ENCODE data around the gene GATA6.
"Not testable (repeated sequence)": the region's sequence is repeated elsewhere in the genome, so short reads cannot be mapped to it uniquely, and the experiment has no call there.

The GATA6 gene

GRCh38 chr18:22182884-22183697 lies 13.7 kb downstream of the GATA6 start:
- Histone ChIP-seq H3K9me3 (ENCODE audit: control insufficient read depth, low read length) (no peaks in the 10 kb centered on the region), H3K36me3 (ENCODE audit: control insufficient read depth, insufficient read depth, low read length) (no peaks in the 10 kb centered on the region), H3K4me3 (ENCODE audit: insufficient read depth, low read depth, low read length) (no peak overlapping the region), H3K4me1 (ENCODE audit: control insufficient read depth, insufficient read depth, low read length) (no peaks in the 10 kb centered on the region), H3K27ac (ENCODE audit: insufficient read depth, low read depth, low read length, poor library complexity, severe bottlenecking) (no peak overlapping the region), H3K27me3 (ENCODE audit: control insufficient read depth, insufficient read depth, low read length, poor library complexity, severe bottlenecking) (peaks cover 37% of the 10 kb centered on the region)
- 90 to 94% methylated on average over 2 to 3 of the region's 4 CpGs for WGBS, 2 experiments

DNA sequence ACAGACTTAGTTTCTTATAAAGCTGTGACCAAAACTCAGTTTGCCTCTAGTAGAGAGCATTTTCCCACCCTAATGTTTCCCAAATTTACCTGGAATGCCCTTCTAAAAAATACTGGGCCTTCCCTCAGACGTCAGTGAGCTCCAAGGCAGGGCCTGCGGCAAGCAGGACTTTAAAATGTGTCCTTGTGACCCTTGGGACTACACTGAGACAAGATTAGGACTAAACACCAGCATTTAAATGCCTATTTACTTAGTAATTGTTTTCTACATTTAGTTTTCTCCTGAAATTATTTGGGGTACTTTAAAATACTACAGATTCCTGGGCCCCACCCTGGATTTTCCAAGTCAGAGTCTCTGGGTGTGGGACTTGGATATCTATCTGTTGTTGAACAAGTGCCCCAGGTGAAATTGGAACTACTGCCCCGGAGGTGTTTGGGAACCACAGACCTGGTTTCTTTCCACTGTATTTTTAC lies 14.3 kb downstream of the GATA6 start:
- no peaks in the 10 kb centered on the region for H3K9me3 ChIP-seq (ENCODE audit: control insufficient read depth, low read length)
- no peak overlapping the region for H3K4me3 ChIP-seq (ENCODE audit: insufficient read depth, low read depth, low read length)
- WGBS, 2 experiments = 85 to 88% methylated on average over 2 to 3 of the region's 3 CpGs
- no peak overlapping the region for H3K27ac ChIP-seq (ENCODE audit: insufficient read depth, low read depth, low read length, poor library complexity, severe bottlenecking)
- H3K4me1 ChIP-seq (ENCODE audit: control insufficient read depth, insufficient read depth, low read length) = no peaks in the 10 kb centered on the region
- H3K36me3 ChIP-seq (ENCODE audit: control insufficient read depth, insufficient read depth, low read length) = no peaks in the 10 kb centered on the region
- peaks cover 31% of the 10 kb centered on the region for H3K27me3 ChIP-seq (ENCODE audit: control insufficient read depth, insufficient read depth, low read length, poor library complexity, severe bottlenecking)

DNA sequence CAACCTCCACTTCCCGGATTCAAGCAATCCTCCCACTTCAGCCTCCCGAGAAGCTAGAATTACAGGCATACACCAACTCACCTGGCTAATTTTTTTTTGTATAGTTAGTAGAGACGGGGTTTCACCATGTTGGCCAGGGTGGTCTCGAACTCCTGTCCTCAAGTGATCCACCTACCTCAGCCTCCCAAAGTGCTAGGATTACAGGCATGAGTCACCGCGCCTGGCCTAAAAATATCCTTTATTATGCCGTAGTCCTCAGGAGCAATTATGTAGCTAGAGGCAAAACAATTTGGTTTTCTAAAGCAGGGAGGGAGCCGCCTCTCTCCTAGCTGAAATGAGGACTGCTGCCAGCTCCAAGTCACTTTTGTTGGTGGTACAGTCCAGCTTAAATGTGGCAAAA lies 15.2 kb downstream of the GATA6 start:
- H3K36me3 ChIP-seq (ENCODE audit: control insufficient read depth, insufficient read depth, low read length); H3K4me3 ChIP-seq (ENCODE audit: insufficient read depth, low read depth, low read length); H3K9me3 ChIP-seq (ENCODE audit: control insufficient read depth, low read length); H3K27ac ChIP-seq (ENCODE audit: insufficient read depth, low read depth, low read length, poor library complexity, severe bottlenecking); H3K4me1 ChIP-seq (ENCODE audit: control insufficient read depth, insufficient read depth, low read length): not testable (repeated sequence)
- WGBS, 2 experiments = 85% methylated on average over 8 of the region's 8 CpGs
- H3K27me3 ChIP-seq (ENCODE audit: control insufficient read depth, insufficient read depth, low read length, poor library complexity, severe bottlenecking) = peaks cover 22% of the 10 kb centered on the region

GRCh38 chr18:22185273-22185672 lies 15.9 kb downstream of the GATA6 start:
- H3K4me1 ChIP-seq (ENCODE audit: control insufficient read depth, insufficient read depth, low read length) = no peaks in the 10 kb centered on the region
- H3K27ac ChIP-seq (ENCODE audit: insufficient read depth, low read depth, low read length, poor library complexity, severe bottlenecking) = no peak overlapping the region
- no peaks in the 10 kb centered on the region for H3K36me3 ChIP-seq (ENCODE audit: control insufficient read depth, insufficient read depth, low read length)
- no peaks in the 10 kb centered on the region for H3K9me3 ChIP-seq (ENCODE audit: control insufficient read depth, low read length)
- H3K27me3 ChIP-seq (ENCODE audit: control insufficient read depth, insufficient read depth, low read length, poor library complexity, severe bottlenecking) = peaks cover 15% of the 10 kb centered on the region
- no peak overlapping the region for H3K4me3 ChIP-seq (ENCODE audit: insufficient read depth, low read depth, low read length)
- 74% methylated on average over 6 of the region's 6 CpGs for WGBS, 2 experiments

DNA sequence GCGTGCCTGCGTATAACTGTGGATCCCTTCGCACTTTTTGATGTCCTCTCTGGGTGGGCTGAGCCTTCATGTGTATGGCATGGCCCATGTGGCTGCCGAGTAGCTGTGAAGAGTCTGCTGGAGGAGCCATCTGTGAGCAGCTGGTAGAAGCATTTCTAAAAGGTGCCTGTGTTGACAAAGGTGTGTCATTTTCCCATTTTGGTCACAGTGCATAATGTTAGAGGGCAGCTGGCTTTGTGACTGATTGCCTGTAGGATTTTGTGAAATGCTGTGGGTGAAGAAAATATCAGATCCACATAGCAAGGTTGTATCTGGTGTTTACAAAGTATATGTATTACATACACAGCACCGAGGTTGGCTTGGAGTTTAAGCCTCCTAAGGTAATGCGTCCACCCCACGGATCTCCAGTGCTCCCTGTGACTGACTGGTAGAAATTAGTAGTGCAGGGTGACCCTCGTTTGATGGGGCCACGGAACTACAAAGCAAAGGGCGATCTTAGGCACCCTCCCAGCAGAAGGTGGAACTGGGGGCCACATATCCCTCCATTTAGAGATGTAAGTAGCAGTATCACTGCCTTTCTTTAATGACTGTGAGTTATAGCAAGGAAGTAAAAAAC lies 16.5 kb downstream of the GATA6 start:
- Histone ChIP-seq H3K27me3 (ENCODE audit: control insufficient read depth, insufficient read depth, low read length, poor library complexity, severe bottlenecking) (peaks cover 9% of the 10 kb centered on the region), H3K4me1 (ENCODE audit: control insufficient read depth, insufficient read depth, low read length) (no peaks in the 10 kb centered on the region), H3K27ac (ENCODE audit: insufficient read depth, low read depth, low read length, poor library complexity, severe bottlenecking) (no peak overlapping the region), H3K9me3 (ENCODE audit: control insufficient read depth, low read length) (no peaks in the 10 kb centered on the region), H3K4me3 (ENCODE audit: insufficient read depth, low read depth, low read length) (no peak overlapping the region), H3K36me3 (ENCODE audit: control insufficient read depth, insufficient read depth, low read length) (no peaks in the 10 kb centered on the region)
- 93 to 95% methylated on average over 10 of the region's 10 CpGs for WGBS, 2 experiments

DNA sequence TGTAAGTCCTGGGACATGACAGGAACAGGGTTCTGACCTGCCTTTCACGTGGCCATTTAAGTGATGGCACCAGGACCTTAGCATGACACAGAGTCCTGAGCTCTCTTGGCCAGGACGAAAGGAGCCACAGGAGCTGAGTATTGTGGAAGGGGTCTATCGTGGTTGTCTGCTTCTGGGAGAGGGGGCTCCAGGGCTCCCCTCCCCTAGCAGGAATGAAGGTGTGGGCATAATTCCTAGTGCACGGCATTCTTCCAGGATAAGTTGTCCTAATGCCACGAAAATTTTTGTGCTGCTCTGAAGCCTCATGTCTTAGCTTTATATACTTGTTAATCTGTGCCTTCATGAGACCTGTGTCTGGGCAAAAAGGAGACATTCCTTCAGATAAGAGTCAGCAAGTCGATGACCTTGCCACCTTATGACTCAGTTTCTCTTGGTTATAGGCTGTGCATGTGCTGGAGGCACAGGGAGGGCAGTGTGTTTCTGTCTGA lies 17.1 kb downstream of the GATA6 start:
- 88 to 93% methylated on average over 6 of the region's 6 CpGs for WGBS, 2 experiments
- no peak overlapping the region for H3K4me3 ChIP-seq (ENCODE audit: insufficient read depth, low read depth, low read length)
- no peak overlapping the region for H3K27ac ChIP-seq (ENCODE audit: insufficient read depth, low read depth, low read length, poor library complexity, severe bottlenecking)
- no peaks in the 10 kb centered on the region for H3K4me1 ChIP-seq (ENCODE audit: control insufficient read depth, insufficient read depth, low read length)
- peaks cover 3% of the 10 kb centered on the region for H3K27me3 ChIP-seq (ENCODE audit: control insufficient read depth, insufficient read depth, low read length, poor library complexity, severe bottlenecking)
- H3K36me3 ChIP-seq (ENCODE audit: control insufficient read depth, insufficient read depth, low read length) = no peaks in the 10 kb centered on the region
- no peaks in the 10 kb centered on the region for H3K9me3 ChIP-seq (ENCODE audit: control insufficient read depth, low read length)

DNA sequence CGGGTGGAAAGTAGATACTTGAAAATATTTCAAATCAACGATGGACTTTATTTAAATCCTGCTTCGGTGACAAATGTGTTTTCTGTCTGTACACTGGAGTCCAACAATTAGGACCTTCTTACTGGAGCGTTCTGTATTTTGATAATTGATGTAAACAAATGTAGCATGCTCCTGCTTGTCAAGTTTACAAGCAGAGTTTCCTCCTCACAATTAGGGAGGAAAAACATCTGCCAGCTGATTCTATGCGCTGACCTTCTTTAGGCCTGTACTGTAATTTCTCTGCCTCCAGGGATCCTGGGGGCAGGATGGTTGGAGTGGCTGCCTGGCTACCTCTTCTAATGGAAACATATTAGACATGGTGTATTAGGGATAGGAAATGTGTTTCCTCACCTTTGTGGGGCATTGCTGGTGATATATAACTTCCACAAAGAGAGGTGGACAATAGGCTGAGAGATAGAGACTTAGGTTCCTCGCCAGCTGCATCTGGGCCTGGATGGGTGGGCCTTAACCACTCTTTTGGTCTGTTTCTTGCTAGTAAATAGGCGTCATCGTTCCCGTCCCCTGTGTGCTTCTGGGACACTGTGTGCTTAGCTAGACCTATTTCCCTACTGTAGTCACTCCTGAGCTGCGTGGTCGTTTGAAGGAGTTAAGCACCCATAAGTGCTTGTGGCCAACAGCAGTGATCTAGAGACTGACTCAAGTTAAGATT lies 19.3 kb downstream of the GATA6 start:
- Histone ChIP-seq H3K27me3 (ENCODE audit: control insufficient read depth, insufficient read depth, low read length, poor library complexity, severe bottlenecking) (no peaks in the 10 kb centered on the region), H3K4me3 (ENCODE audit: insufficient read depth, low read depth, low read length) (no peak overlapping the region), H3K9me3 (ENCODE audit: control insufficient read depth, low read length) (no peaks in the 10 kb centered on the region), H3K27ac (ENCODE audit: insufficient read depth, low read depth, low read length, poor library complexity, severe bottlenecking) (no peak overlapping the region), H3K36me3 (ENCODE audit: control insufficient read depth, insufficient read depth, low read length) (no peaks in the 10 kb centered on the region), H3K4me1 (ENCODE audit: control insufficient read depth, insufficient read depth, low read length) (peaks cover 17% of the 10 kb centered on the region)
- WGBS, 2 experiments = 92 to 93% methylated on average over 11 of the region's 11 CpGs

DNA sequence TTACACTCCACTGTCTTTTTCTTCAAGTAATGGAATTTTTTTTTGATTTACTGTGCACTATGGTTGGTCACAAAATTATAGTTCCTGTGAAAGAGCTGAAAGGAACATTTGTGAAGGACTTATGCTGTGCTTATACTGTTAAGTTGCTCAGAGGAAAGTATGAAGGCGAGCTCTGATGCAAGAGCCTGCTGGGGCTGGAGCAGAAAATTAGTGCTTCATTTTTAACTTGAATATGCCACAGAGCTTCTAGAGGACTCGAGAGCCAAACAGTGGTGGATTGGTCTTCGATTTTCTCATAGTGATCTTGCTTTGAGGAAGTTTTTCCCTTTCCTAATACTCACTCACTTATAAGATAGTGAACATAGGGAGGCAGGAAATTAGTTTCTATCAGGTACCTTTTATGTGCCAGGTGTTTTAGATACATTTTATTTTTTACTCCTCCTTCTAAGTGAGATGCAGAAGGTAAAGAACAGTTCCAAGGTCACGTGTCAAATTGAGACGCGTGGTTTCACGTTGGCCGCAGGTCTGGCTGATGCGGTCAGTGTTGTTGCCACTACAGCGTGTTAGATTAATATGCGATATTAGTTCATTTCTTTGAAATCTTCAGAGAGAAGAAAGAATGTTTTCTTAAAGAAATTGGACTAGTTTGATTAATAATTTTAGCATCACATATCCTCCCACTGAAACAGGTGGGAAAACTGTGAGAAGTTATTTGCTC lies 20.2 kb downstream of the GATA6 start:
- Histone ChIP-seq H3K27ac (ENCODE audit: insufficient read depth, low read depth, low read length, poor library complexity, severe bottlenecking) (no peak overlapping the region), H3K36me3 (ENCODE audit: control insufficient read depth, insufficient read depth, low read length) (no peaks in the 10 kb centered on the region), H3K4me3 (ENCODE audit: insufficient read depth, low read depth, low read length) (no peak overlapping the region), H3K4me1 (ENCODE audit: control insufficient read depth, insufficient read depth, low read length) (peaks cover 24% of the 10 kb centered on the region), H3K27me3 (ENCODE audit: control insufficient read depth, insufficient read depth, low read length, poor library complexity, severe bottlenecking) (no peaks in the 10 kb centered on the region), H3K9me3 (ENCODE audit: control insufficient read depth, low read length) (no peaks in the 10 kb centered on the region)
- WGBS, 2 experiments = 94% methylated on average over 11 of the region's 11 CpGs

DNA sequence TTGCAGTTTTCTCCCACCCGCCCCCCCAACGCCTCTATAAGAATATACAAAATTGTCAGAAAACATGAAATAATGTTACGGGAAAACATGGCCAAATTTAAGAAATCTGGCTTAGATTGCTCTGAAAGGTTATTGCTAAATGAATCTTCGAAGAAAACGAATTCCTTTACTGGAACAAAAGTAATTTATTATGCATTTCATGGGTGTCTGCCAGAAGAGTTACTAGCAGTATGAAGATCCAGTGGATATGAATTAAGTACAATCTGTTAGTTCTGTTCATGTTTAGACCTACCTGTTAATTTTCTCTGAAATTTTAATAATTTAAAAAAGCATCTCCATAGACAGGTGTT lies 21.9 kb downstream of the GATA6 start:
- H3K27ac ChIP-seq (ENCODE audit: insufficient read depth, low read depth, low read length, poor library complexity, severe bottlenecking) = no peak overlapping the region
- no peaks in the 10 kb centered on the region for H3K36me3 ChIP-seq (ENCODE audit: control insufficient read depth, insufficient read depth, low read length)
- 94 to 98% methylated on average over 3 to 5 of the region's 5 CpGs for WGBS, 2 experiments
- H3K27me3 ChIP-seq (ENCODE audit: control insufficient read depth, insufficient read depth, low read length, poor library complexity, severe bottlenecking) = no peaks in the 10 kb centered on the region
- H3K9me3 ChIP-seq (ENCODE audit: control insufficient read depth, low read length) = no peaks in the 10 kb centered on the region
- H3K4me1 ChIP-seq (ENCODE audit: control insufficient read depth, insufficient read depth, low read length) = peaks cover 24% of the 10 kb centered on the region
- no peak overlapping the region for H3K4me3 ChIP-seq (ENCODE audit: insufficient read depth, low read depth, low read length)
